ENCODE results near the gene RAD50.
A peak's percentile ranks its signal among the peaks of the same experiment; 100 is the strongest.

The RAD50 gene

DNA sequence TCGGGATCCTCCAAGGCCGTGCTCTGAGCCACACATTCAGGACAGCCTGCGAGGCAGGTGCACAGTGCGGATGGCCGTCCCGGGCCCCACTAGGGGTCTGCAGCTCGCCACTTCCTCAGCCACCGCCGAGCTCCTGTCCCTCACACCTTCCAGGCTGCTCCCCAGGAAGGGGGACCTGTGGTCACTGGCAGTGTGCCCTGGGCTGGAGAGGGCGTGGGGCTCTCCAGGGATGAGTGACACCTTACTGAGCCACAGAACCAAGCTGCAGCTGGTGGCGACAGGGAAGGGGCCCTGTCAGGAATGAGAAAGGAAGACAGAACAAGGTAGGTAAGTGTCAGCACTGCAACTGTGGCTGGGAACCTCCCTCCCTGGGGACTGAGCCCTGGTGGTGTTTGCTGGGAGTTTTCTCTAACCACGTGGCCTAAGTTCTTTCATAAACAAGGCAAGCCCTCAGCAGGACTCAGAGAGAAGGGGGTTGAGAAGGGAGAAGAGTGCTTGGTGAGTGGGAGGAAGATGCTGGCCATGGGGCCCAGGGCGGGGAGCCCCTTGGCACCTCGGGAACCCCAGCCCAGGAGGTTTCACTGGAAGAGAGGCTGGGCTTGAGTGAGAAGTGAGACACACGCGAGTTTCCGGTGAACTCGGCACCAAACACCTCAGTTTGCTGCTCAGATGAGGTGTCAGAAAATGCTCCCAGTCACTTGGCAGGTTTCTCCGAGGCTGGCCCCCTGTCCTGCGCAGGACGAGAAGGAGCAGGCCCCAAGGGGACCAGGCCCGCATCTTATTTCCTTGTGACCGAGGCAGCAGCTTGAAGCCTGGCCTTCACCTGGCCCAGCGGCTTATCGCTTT is 106.4 kb downstream of the RAD50 start:
- peak; percentile 80 for DNase-seq

- DNase-seq: peak; percentile 59
These were observed 107.3 kb downstream of the RAD50 start for GRCh38 chr5:132663771-132664695.

DNA sequence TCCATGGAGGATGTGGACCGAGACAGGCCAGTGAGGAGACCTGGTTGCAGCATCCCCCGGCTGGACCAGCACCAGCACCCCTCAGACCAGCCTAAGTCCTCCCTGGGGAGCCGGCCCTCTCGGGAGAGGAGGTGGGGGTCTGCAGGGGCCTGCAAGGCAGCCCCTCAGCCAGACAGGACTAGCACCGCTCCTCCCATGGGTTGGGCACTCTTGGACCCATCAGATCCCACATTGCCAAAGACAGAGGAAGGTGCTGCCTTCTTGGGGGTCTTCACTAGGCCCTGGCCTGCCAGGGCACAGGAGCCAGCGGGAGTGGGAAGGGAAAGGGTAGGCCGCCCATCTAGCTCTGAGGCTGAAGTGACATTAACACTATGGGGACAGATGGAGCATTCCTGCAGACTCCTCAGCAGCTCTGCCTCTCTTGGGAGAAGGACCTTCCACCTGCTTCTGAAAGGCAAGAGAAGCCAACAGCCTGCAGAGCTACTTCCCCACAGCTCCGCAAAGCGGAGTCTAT is 108.0 kb downstream of the RAD50 start:
- no peak for DNase-seq

- DNase-seq: no peak
These were observed 108.8 kb downstream of the RAD50 start for GRCh38 chr5:132665574-132666080.

DNA sequence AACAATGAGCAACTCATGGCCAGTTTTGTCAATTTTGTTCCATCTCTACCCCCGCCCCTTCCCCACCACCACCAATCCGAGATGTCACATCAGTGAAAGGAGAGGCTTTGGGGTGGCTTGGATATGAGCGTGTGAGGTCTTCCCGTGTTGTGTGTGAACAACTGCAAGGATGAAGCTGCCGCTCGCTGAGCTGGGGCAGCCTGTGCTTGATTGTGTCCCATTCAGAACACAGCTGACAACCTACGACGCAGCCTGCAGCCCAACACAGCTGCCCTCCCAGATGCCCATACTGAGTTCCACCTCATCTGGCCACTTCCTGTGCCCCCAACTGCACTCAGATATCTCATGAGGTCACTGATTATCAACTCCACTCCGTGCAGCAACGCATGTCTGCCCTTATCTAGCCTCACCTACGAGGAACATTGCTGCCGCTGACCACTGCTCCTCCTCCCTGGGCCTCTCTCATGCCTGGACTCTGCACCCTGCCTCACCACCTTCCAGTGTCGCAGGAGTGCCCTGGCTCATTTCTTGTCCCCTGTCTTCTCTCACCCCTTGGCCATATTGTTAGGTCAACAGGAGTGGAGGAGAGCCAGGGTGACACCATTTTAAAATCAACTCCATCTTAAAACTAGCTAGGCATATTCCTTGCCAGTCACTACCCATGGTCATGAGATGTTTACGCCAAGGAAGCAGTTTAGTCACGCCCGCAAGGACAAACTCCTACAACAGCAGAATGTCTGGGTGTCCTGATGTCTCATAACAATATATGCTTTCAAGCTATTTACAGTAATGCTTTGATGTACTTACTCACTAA is 109.7 kb downstream of the RAD50 start:
- DNase-seq: no peak

DNA sequence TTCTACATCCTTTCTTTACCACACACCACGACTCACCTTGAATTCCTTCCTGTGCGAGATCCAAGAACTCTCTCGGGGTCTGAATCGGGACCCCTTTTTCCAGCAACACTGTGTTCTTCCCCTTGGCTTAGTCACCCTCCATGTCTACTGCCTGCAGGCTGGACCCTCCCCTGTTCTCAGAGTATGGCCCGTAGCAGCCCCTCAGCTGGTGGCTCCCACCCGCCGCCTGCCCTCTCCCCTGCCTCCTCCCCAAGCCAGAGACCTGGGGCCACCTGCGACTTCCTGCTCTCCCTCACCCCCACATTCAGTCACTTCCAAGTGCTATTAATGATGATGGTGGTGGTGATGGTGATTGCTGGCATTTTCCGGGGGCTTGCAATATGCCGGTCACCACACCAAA is 110.5 kb downstream of the RAD50 start:
- no peak for DNase-seq

DNA sequence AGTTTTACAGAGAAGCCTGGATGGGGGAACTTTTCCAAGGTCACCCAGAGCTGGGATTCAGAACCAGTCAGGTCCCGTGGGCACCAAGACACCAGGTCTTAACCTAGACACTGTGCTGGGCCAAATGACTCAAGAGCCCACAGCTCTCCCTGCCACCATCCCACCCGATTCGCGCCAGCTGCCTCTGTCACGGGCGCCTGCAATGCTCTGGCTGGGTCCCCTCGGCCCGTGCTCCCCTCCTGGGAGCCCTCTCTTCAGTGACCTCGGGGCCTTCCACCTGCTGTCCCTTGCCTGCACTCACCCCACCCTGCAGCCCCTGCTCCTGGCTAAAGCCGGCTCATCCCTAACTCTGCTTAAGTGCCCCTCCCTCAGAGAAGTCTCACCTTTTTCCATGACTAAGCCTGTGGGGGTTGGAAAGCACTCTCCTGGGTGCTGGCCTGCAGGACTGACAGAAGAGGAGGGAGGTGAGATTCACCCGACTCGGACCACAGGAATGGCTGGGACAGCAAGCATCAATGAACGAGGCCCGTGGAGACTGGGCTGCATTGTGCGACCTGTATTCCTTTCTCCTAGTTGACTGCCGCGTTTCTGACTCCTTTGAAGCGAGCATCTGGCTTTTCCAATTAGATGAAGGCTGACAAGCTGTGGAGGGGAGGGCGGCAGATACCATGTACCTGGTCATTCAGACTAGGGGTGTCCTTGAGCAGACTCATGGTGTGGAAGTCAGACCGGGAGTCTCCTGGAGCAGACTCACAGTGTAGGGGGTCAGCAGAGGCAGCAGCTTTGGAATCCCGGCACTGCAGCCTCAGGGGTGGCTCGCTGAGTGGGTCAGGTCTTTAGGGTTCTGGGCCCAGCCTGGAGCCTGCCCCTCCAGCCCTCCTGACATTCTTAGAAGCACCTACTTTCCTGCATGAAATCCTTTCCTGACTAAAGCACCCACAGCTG is 111.3 kb downstream of the RAD50 start:
- DNase-seq: no peak

DNA sequence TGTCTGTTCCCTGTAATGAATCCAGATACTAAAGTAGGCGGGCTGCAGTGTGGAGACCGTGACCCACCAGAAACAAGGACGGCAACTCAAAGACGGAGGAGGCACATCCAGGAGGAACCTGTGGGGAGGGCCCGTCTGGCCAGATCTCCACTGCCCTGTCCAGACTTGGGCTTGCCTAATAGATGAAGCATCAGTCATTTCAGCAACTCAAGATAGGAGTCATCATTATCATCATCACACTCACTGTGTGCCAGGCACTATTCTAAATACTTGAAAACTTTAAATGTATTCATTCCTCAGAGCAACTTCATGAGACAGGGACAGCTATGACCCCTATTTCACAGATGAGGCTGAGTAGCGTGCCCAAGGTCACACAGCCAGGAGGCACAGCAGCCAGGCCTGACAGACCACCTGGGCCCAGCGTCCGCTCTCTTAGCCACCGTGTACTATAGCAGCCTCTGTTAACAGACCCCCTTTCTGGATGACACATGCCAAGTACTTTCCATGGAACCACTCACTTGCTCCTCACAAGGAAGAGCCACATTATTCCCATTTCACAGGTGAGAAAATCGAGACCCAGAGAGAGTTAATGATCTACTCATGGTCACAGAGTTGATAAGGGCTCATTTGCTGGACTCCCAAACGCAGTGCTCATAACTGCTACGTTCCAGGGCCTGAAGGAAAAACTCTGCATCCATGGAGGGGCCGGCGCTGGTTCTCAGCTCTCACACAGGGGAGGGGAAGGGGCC is 112.1 kb downstream of the RAD50 start:
- DNase-seq: no peak

DNA sequence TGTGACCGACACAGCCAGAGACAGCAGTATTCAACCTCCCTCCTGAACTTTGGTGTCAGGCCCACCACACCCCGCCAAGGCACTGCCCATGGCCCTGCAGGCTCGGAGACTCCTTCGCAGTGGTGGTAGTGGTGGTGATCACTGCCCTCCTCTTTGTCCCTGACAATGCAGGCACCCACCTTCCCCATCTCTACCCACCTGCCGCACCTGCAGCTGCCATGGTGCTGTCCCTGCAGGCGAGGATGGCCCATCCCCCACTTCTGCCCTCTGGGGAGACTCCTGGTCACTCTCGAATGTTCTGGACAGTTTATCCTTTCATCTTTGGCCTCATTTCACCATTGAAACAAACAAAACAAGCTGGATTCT is 112.7 kb downstream of the RAD50 start:
- no peak for DNase-seq

GRCh38 chr5:132669966-132670882 is 113.4 kb downstream of the RAD50 start:
- no peak for DNase-seq

DNA sequence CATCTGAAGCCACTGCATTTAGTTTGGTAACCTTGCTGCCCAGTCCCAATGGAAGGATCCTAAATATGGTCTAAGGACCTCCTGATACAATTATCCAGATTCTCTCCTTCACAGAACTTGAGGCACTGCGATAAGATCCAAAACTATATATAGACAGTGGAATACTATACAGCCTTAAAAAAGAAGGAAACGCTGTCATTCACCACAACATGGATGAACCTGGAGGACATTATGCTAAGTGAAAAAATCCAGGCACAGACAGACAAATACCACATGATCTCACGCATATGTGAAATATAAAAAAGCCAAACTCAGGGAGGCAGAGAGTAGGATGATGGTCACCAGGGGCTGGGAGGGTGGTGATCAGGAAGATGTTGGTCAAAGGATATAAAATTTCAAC is 114.2 kb downstream of the RAD50 start:
- DNase-seq: no peak

GRCh38 chr5:132673488-132673887 is 116.7 kb downstream of the RAD50 start:
- no peak for DNase-seq

DNA sequence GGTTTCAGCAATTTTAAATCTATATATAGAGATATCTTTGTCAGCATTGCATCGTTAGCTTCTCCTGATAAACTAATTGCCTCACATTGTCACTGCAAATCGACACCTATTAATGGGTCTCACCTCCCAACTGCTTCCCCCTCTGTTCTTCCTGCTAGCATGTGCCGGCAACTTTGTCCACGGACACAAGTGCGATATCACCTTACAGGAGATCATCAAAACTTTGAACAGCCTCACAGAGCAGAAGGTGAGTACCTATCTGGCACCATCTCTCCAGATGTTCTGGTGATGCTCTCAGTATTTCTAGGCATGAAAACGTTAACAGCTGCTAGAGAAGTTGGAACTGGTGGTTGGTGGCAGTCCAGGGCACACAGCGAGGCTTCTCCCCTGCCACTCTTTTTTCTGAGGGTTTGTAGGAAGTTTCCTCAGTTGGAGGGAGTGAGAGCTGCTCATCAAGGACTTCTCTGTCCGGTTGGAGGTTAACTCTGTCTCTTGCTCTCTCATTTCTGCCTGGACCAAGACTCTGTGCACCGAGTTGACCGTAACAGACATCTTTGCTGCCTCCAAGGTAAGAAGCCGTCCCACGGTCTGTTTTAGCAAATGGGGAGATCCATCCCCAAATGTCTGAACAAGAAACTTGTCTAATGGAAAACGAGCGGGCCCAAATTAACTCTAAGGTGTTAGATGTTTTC is 117.3 kb downstream of the RAD50 start, which contains the start of gene IL4:
Gene IL4, plus strand, starts transcription at position 51 of the 692 bp plus-strand sequence. Its CDS starts 62 bp downstream, at position 113.
- DNase-seq: peak; percentile 48

- DNase-seq: peak; percentile 61
These were observed 118.1 kb downstream of the RAD50 start for GRCh38 chr5:132674671-132675506.

DNA sequence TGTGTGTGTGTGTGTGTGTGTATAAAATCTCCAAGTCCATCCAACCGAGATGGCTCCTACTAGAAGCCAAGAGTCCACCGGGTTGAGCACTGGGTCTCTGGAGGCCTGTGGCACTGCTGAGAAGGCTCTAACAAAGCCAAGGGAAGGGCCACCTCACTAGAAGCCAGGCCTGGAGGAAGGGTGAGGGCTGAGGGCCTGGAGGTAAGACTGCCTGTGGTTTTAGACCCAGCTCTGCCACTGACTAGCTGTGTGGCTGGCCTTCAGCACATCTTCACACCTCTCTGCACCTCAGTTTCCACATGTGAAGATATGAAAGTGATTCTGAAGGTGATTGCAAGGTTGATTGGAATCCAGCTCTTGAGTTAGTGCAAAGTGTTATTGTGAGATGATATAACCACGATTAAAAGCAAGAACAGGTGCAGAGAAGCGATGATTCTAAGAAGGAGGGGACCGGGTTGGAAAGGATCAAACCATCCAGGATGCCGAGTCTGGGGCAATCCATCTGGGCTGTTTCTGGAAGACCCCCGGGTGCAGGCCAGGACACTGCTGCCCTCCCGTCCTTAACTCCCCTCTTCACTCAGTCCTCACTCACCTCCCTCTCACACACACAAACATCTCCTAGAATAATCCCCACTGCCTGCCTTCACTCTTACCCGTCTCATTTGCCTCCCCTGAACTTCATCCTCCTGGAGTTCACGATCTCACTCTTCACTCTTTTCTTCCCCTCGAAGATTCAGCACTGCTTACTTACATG is 119.3 kb downstream of the RAD50 start:
- peak; percentile 42 for DNase-seq

DNA sequence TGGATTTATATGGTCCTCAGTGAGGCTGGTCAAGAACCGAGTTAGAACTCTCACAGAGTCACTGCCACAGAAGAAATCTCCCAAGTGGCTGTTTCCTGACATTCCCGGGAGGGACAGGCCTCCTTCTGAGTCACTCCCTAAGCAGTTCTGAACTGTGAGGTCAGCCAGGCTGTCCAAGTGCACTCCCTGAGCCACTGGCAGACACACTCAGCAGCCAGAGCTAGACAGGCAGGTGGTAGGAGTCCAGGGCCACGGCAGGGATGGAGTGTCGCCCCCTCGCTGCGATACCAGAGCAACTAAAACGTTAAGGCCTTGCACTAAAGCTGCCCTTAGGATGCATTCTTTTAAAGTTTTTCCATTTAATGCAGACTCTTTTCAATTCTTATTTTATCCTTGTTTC is 120.4 kb downstream of the RAD50 start:
- DNase-seq: no peak
